ENCODE results near the gene ERC2.

GRCh38 chr3:55658690-55659562, 809.3 kb downstream of the ERC2 start:
- no peak for TF ChIP-seq TAF1 (IDR thresholded peaks at IDR 0.05; ENCODE audit: low read depth)
- no peak for TF ChIP-seq NFIC (IDR thresholded peaks at IDR 0.05)
- TF ChIP-seq MAX (IDR thresholded peaks at IDR 0.05), result no peak
- TF ChIP-seq EGR1 (IDR thresholded peaks at IDR 0.05), result no peak
- no peak for TF ChIP-seq TCF12 (IDR thresholded peaks at IDR 0.05; ENCODE audit: low read depth)
- no peak for TF ChIP-seq EP300 (IDR thresholded peaks at IDR 0.05; ENCODE audit: borderline replicate concordance)
- TF ChIP-seq TEAD4 (IDR thresholded peaks at IDR 0.05), result no peak
- no peak for TF ChIP-seq CEBPB (IDR thresholded peaks at IDR 0.05)
- no peak for TF ChIP-seq YY1 (IDR thresholded peaks at IDR 0.05; ENCODE audit: low read depth)
- TF ChIP-seq CREB1 (IDR thresholded peaks at IDR 0.05; ENCODE audit: low read depth), result no peak
- no peak for TF ChIP-seq USF1 (IDR thresholded peaks at IDR 0.05)

Measured in Ishikawa (cell line).